HG03103 (cell line): Measurements from ENCODE around the gene CHCHD1.
A peak's percentile ranks its signal among the peaks of the same experiment; 100 is the strongest.
"Not testable (repeated sequence)": the region's sequence is repeated elsewhere in the genome, so short reads cannot be mapped to it uniquely, and the experiment has no call there.

Experiments
- ATAC-seq: cut with Tn5 transposase; IDR thresholded peaks from one replicate; pipeline ENCODE4 v1.9.1; 2021; ENCODE audit warnings: low read depth; ENCODE audit not compliant: unreplicated experiment

The CHCHD1 gene

GRCh38 chr10:73809061-73809818 lies 27.4 kb downstream of the CHCHD1 start:
- ATAC-seq = no peak

GRCh38 chr10:73810358-73810734 lies 28.5 kb downstream of the CHCHD1 start:
- ATAC-seq = no peak

- ATAC-seq = peak; percentile 27
Observed at GRCh38 chr10:73810735-73811465, 29.1 kb downstream of the CHCHD1 start.

- ATAC-seq = no peak
Observed at GRCh38 chr10:73812657-73813056, 30.8 kb downstream of the CHCHD1 start.

- no peak for ATAC-seq
Observed at GRCh38 chr10:73813333-73813732, 31.5 kb downstream of the CHCHD1 start.

- no peak for ATAC-seq
Observed at GRCh38 chr10:73814276-73814895, 32.5 kb downstream of the CHCHD1 start.

- no peak for ATAC-seq
Observed at GRCh38 chr10:73814896-73815718, 33.3 kb downstream of the CHCHD1 start.

- no peak for ATAC-seq
Observed at GRCh38 chr10:73815719-73816030, 33.8 kb downstream of the CHCHD1 start.

- no peak for ATAC-seq
Observed at GRCh38 chr10:73816917-73817729, 35.3 kb downstream of the CHCHD1 start.

GRCh38 chr10:73817826-73818225 lies 36.0 kb downstream of the CHCHD1 start:
- no peak for ATAC-seq

- no peak for ATAC-seq
Observed at GRCh38 chr10:73818402-73818801, 36.6 kb downstream of the CHCHD1 start.

GRCh38 chr10:73819081-73819480 lies 37.2 kb downstream of the CHCHD1 start:
- no peak for ATAC-seq

GRCh38 chr10:73819513-73820093 lies 37.8 kb downstream of the CHCHD1 start:
- ATAC-seq = no peak

- ATAC-seq = no peak
Observed at GRCh38 chr10:73823391-73823790, 41.5 kb downstream of the CHCHD1 start.

GRCh38 chr10:73824146-73824725 lies 42.4 kb downstream of the CHCHD1 start:
- no peak for ATAC-seq

- ATAC-seq = no peak
Observed at GRCh38 chr10:73827346-73828089, 45.7 kb downstream of the CHCHD1 start.

GRCh38 chr10:73828161-73828560 lies 46.3 kb downstream of the CHCHD1 start:
- no peak for ATAC-seq

GRCh38 chr10:73829090-73829489 lies 47.2 kb downstream of the CHCHD1 start:
- ATAC-seq = not testable (repeated sequence)
